ENCODE measurements around the gene GPS1.

The GPS1 gene

DNA sequence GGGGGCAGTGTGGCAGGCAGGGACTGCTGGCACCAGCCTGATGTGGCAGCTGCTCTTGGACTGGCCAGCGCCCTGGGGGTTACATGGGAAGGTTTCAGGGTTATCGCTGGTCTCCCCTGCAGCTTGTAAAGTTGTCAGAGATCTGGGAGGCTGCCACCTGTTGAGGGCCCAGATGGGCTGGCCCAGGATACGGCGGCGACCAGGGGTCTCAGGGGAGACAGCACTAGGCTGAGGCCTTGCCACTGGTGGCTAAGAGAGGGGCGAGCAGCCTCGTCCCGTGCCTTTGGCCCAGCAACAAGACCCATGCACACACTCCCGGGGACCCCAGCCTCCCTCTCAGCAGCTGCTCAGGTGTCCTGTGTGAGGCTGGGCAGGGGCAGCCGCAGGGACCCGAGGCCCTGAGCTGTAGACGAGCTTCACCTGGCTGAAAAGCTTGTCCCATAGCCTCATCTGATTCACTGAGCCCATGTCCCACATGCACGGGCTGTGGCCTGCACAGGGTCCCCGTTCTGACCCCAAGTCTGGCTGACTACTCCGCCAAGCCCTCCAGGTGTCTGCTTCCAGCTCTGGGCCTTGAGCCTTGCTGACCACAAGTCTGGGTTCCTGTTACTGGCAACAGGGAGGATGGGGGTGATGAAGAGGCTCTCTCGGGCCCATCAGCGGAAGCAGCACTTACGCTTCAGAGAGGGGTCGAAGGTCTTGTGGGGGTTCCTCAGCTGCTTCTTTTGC, 7.7 kb downstream of the GPS1 start:
- no peak for DNase-seq (ENCODE audit: low spot score)

DNA sequence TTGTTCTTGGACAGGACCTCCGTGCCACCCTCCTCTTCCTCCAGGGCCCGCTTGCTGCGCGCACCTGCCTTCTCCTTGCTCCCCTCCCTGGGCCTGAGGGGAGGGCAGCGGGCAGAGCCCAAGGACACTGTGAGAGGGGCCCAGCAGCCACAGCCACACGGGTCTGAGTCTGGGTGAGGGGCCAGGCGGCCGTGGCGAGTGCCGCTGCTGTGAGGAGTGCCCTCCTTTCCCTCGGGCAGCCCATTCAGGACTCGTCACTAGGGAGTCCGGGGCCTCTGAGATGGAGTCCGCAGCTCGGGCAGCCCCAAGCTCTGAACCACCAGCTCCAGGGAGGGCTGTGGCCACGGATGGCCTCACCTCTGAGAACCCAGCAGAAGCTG, 8.3 kb downstream of the GPS1 start:
- no peak for DNase-seq (ENCODE audit: low spot score)

DNA sequence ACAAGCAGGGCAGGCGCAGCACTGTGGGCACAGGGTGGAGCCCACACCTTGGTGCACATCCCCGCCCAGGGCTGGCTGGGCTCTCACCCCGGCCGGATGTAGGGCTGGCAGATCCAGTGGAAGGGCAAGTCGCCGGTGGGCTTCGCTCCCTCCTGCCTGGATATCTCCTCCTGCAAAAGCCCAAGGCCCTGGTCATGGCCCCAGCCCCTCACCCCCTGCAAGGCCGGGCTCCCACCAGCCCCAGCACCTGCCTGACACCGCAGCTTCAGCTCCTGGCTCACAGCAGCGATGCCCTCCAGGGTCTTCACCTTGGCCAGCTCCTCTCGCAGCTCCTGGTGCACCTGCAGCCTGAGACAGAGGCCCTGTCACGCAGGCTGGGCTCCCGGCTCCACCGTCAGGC, 8.9 kb downstream of the GPS1 start:
- DNase-seq (ENCODE audit: low spot score): no peak

DNA sequence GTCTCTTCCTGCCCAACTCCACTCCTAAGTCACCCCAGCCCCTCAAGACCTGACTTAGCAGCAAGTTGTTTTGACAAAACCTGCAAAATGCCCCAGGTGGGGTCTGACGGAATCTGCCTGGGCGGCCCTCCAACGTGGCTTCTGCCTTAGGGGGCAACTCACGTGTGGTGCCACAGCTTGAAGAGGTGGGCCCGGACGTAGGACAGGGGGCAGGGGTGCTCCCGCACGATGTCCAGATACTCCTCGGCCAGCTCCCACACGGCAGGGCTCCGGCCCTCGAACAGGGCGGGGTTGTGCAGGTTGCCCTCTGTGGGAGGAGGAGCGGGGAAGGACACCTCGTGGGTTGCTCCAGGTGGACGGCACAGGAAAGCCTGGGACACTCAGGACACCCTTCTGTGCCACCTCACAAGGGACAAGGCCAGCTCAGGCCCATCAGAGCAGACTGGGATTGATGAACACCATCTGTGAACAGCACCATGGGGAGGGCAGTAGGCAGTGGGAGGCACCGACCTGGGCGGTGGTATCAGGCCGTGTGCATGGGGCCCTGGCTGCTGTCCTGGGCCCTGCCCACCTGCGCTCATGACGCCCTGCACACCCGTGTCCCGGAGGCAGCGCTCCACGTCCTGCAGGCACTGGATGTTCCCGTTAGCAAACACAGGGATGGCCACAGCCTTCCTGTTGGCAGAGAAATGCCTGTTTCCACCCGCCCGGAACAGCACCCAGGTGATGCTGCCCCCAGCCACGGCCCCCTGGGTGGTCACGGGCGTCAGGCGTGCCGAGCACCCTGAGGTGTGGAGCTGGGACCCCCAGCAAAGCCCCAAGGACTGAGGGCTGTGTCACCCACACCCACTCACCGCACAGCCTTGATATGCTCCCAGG, 9.6 kb downstream of the GPS1 start:
- DNase-seq (ENCODE audit: low spot score): no peak

DNA sequence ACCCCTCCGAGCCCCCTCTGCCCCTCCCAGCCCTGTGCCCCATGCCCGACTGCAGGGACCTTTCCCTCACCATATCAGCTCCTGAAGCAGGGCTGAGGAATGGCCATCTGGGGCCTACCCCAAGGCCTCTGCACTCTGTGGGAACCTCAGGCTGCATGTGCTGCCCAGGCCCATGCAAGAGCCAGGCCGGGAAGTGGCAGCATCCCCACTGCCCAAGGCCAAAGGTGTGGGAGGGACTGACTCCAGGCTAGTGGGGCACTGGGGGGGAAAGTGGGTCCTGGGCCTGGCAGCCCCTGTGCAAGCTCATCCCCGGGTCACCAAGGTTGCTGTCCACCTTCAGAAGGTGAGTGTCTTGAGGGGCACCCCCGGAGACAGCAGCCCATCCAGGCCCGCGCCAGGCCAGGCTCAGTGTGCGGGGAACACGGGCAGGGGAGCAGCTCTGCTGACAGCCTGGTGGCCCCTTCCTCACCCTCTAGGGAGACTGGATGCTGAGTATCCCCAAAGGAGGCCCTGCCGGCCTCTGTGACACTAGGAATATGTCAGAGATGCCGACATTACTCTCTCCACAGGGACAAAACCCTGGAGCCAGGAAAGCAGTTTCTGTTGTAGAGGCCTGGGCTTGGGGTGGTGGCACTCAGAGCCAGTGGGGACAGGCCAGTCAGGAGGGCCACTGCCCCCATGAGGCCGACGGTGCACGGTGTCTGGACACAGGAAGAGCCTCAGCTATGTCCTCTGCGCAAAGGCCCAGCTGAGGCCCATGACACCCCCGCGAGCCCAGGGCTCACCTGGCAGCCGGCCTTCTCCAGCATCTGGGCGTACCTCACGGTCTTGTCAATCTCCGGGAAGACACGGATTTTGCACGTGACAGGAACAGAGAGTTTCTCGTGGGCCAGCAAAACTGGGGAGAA, 10.6 kb downstream of the GPS1 start:
- no peak for DNase-seq (ENCODE audit: low spot score)

DNA sequence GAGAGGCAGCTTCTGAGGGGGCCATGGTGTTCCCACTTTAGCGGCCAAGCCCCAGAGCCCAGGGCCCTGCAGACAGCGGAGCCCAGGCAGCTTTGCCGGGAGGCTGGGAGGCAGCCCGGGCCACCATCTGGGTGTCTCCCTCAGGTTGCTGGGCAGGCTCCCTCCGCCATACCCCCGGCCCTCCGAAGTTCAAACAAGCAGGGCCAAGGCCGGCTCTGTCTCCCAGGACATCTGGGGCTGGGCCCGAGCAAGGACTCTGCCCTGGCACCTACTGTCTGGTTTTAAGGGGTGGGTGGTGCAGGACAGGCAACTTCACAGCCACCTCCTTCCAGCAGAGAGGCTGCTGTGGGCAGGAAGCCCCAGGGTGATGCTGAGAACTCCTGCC, 11.3 kb downstream of the GPS1 start:
- DNase-seq (ENCODE audit: low spot score): no peak

DNA sequence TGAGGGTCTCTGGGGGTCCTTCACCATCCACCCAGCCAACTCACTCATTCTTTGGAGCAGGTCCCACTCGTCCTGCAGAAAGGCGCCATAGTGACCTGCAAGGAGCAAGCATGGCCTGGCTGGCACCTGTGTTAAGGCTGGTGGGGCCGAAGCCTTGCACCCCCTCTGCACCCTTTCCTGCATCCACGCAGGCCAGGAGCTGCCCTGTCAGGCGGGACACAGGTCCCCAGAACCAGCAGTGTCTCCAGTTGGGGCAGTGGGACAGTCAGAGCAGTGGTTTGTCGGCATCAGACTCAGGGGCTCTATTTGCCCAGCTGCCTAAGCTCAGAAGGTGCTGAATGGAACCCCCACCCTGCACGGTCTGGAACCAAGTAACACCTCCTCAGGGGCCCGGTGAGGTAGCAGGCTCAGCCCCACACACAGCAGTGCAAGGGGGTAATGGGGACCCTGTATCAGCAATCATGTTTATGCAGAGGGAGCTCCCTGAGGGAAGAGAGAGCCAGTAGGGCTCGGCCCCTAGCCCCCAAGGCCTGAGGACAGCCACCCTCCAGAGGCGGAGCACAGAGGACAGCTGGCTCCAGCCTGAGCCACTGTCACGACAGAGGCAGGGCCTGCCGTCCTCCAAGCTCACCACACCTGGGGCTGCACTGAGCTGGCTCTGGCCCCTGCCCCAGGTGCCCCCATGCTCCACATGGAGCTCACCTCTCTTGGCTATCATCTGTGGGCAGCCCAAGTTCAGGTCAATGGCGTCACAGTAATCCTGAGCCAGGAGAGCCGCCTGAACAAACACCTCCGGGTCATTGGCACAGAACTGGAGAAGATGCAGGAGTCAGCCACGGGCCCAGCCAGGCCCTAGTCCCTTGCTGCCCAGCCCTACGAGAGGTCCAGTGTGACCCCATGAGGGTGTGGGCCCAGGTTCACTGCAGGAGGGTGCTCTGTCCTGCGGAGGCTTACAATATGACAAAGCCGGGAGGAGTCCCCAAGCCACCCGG, 12.0 kb downstream of the GPS1 start:
- no peak for DNase-seq (ENCODE audit: low spot score)

DNA sequence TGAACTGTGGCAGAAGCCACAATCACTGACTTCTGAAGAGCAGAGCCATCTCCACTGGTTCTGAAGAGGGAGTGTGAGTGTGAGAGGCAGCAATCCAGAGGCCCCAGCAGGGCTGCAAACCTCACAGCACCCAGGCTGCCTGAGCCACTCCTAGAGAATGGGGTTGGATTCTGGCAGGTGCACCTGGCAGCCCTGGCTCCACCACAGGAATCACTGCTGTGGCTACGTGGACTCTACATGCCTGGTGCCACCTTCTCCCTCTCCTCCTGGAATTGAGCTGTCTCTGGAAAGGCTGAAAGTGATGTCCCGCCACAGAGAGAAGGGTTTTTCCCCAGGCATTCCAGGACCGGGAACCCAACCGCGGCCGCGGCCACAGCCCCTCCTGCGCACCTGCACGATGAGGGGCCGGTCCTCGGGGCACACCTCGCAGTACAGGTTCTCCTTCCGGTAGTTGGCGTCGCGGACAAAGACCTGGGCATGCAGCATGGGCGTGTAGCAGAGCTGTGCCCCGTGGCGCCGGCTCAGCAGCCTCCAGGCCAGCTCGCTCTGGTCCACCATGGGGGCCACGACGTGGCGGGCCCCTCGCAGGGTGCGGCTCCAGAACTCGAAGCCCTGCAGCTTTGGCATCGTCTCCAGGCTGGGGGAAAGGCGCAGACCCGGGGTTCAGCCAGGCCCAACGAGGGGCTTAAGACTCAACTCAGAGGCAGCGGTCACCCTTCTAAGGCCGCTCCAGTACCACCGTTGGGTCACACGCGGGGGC, 12.9 kb downstream of the GPS1 start:
- no peak for DNase-seq (ENCODE audit: low spot score)

DNA sequence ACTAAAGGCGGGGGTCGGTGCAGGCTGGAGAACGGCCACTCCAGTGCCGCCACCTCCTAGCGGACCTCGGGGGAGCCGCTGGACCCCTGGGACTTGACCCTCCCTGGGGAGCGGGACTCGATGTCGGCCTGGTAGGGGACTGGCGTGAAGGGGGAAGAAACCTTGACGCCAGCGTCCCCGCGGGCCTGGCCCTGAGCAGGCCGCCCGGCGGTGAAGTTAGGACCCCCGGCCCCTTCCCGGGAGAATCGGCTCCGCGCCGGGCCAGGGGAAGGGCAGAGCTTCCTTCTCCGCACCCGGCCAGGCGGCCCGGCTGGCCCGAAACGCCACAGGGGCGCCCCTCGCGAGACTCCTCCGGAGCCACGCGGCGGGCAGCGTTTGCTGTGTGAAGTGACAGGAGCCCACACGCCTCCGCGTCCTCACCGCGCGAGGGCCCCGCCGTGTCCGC, 13.5 kb downstream of the GPS1 start:
- peak; percentile 12 for DNase-seq (ENCODE audit: low spot score)

DNA sequence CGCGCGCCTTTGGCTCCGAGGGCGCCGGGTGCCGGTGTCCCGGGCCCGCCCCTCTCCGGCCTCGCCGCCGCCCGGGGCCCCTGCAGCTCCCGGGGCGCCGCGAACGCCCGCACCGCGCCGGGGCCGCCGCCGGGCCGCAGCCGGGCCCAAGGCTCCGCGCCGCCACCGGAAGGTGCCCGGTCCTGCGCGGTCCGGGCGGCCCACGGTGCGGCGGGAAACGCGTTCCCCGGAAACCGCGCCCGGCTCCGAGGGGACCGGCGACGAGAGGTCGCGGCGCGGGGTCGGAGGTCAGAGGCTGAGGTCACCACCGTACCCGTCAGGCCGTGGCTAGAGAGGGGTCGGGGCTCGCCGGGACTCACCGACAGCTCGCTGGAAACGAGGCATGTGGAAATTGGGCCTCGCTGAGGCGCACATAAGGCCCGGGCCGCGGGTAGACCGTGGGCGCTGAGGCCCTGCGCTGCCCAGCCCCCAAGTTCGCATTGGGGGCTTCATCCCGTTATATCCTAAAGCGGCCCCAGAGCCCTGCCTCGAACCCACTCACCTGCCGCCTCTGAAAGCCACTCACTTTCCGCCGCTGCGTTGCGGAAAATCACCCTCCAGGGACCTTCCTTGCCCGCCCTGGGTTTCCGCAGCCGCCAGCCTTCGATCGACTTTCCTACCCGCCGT, 14.1 kb downstream of the GPS1 start, which contains the start of gene DUS1L:
Gene DUS1L (minus strand): TSS at position 167 of the 666 bp plus-strand sequence. CDS start 745 bp downstream, outside the sequence.
- peak; percentile 49 for DNase-seq (ENCODE audit: low spot score)

DNA sequence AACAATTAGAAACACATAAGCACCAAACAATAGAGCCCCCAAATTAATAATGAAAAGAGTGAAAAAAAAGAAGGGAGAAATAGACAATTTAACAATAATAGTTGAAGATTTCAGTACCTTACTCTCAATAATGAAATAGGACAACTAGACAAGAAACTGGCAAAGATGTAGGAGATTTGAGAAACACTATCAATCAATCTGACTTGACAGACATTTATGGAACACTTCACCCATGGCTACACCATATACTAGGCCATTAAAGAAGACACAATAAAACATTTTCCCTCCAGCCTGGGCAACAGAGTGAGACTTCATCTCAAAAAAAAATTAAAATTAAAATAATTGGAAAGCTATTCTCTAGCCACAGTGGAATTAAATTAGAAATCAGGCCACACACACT, 18.9 kb downstream of the GPS1 start:
- DNase-seq (ENCODE audit: low spot score): no peak

DNA sequence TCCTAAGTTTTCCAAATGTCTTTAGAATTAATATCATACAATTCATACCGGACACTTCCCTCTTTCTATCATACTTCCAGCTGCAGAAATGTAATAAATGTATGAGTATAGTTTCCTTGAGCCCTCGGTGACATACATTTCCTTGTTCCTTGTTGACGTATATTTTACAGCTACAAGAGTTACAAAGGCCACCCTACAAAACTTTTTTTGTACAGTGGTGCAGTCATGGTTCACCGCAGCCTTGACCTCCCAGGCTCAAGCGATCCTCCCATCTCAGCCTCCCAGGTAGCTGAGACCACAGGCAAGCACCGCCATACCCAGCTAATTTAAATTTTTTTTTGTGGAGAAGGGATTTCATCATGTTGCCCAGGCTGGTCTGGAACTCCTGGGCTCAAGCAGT, 21.1 kb downstream of the GPS1 start:
- no peak for DNase-seq (ENCODE audit: low spot score)

DNA sequence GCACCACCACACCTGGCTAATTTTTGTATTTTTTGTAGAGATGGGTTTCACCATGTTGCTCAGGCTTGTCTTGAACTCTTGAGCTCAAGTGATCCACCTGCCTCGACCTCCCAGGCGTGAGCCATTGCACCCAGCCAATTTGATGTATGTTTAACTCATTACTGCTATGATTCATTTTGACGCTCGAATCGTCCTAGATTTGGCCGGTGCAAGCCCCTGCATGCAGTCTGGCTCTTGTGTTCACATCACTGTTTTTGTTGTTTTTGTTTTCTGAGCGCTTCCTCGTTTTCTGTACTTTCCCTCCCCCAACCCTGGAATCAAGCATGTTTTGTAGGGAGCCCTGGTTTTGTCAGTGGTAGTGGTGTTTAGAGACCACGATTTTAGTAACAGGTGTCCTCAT, 21.7 kb downstream of the GPS1 start:
- DNase-seq (ENCODE audit: low spot score): no peak

DNA sequence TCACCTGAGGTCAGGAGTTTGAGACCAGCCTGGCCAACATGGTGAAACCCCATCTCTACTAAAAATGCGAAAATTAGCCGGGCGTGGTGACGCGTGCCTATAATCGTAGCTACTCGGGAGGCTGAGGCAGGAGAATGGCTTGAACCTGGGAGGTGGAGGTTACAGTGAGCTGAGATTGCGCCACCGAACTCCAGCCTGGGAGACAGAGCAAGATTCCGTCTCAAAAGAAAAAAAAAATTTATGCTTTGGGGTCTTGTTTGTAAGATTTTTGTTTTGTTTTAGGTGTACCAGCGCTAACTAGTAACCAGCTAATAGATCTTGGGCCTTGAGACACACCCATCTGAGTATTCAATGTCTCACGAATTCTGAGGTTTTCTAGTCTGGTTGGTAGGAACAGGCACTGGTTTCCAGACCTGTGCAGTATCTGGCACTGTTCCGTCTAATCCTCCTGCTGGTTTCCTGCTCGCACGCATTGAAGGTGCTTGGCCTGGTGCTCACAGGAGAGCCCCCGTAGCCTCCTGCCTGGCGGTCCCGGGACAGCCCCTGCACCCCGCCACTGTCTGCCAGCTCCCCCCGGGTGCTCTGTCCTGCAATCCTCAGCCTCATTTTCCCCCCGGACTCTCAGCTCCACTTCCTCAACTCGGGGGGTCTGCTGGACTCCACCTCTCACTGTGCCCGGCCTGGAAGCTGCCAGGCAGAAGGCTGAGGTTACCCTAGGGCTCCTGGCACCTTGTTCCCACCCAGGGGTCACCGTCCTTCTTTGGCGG, 24.5 kb downstream of the GPS1 start:
- DNase-seq (ENCODE audit: low spot score): no peak

DNA sequence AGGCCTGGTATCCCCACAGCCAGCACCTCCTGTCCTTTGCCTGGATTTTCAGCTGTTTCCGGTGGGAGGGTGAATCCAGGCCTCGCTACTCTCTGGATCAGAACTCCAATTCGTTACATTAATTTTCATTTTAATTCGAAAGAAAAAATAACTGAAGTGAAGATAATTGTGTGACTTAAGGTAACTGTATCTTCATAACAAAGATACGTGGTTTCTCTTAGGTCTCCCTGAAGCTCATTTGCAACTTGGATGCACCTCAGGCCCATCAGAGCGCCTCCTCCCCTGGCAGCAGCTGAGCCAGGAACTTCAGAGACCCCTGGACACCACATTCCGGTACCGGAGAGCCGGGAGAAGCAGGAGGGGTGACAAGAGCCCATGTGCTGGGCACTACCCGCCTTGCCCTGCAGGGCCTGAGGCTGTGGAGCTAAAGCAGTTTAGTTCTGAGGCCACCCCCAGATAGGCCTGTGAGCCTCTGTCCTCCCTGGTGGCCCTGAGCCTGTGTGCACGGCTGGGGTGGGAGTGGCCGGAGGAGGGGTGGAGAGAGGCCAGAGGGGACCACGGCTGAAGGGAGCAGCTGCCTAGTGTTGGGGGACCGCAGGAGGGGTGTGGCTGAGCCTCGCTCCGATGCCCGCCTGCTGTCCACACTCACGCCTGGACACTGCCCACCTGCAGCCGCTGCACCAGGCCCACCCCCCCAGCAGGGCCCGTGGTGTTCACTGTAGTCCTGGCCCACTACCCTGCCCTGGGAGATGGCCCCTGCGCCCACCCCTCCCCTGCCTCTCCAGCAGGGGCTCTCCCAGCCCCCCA, 25.3 kb downstream of the GPS1 start:
- no peak for DNase-seq (ENCODE audit: low spot score)

DNA sequence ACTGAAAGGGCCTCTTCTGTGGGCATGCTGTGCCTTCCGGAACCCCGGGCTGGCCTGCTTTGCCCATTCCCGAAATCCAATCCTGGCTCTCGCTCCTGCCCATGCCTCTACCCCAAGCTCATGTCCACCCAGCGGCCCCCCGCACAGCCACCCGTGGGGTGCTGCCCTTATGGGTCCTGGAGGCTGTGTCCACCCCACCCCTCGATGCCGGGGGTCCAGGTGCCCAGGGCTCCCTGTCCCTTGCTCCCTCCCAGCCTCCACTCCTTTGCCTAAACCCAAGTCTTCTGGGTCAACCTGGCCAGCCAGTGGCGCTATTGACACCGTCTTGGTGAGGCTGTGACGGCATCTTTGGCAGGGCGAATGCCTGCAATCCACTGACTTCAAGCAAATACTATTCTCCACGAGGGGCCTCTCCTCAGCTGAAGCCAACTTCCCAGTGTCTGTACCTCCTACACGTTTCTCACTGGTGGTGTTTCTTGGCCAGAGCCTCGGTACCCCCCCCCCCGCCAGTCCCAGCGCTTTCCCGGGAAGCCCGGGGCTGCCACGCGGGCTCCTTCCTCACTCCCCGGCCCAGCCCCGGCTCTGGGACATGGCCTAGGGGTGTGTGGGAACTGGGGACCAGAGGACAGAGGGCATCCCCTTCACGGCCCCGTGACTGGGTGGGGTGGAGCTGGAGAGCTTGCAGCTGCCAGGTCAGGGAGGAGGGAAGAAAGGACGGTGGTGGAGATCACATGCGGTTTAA, 26.1 kb downstream of the GPS1 start:
- no peak for DNase-seq (ENCODE audit: low spot score)

DNA sequence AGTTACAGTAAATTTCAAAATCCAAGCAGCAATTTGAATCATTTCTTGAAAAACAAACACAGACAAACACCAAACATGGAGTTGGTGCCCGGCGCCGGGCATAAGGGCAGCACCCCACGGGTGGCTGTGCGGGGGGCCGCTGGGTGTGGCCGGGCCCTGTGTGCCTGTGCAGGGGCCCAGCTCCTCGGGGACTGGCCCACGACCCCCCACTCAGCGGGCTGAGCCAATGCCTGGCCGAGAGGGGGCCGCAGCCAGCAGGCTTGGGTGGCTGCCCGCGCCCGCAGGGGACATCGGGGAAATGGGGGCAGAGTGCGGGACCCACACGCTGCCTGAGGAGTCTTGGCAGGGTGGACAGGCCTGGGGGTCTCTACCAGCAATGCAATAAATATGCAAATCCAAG, 26.7 kb downstream of the GPS1 start:
- DNase-seq (ENCODE audit: low spot score): no peak
